Measurements from ENCODE around the gene PITPNC1.
A peak's percentile ranks its signal among the peaks of the same experiment; 100 is the strongest.
"Not testable (repeated sequence)": the region's sequence is repeated elsewhere in the genome, so short reads cannot be mapped to it uniquely, and the experiment has no call there.

The PITPNC1 gene

DNA sequence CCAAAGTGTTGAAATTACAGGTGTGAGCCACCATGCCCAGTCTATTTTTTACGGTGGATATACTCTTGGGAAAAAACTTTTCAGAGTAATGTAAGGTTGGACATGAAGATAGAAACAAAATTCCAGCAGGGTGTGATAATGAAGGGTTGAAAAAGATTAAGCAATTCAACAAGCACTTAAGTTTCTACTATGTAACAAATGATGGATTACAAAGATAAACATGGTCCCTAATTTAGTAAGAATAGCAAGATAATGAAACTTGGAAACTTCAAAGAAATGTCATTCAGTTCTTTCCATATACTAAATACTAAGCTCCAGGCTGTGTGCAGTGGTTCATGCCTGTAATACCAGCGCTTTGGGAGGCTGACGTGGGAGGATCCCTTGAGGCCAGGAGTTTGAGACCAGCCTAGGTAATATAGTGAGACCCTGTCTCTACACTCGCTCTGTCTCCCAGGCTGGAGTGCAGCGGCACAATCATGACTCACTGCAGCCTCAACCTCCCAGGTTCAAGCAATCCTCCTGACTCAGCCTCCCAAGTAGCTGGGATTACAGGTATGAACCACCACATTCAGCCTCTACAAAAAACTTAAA is 41.7 kb upstream of the PITPNC1 start:
- no peak overlapping the region for H4K91ac ChIP-seq (ENCODE audit: low read depth, low read length)
- no peak overlapping the region for H3K4me2 ChIP-seq (ENCODE audit: low read length)
- H3K27me3 ChIP-seq (ENCODE audit: insufficient read depth, low read length): no peaks in the 10 kb centered on the region
- no peak overlapping the region for H3K23ac ChIP-seq (ENCODE audit: low read length)
- peaks cover 0 to 4% of the 10 kb centered on the region in 2 experiments for H3K36me3 ChIP-seq (ENCODE audit: control insufficient read depth in 1 of 2, insufficient read depth in 2 of 2, low read length in 2 of 2)
- H3K27ac ChIP-seq (ENCODE audit: low read depth, low read length): no peak overlapping the region
- peak; percentile 94 to 95 for DNase-seq
- H2BK12ac ChIP-seq (ENCODE audit: low read length): no peak overlapping the region
- H3K4me3 ChIP-seq (ENCODE audit: low read depth, low read length): no peak overlapping the region
- no CpG with 5 or more reads among the region's 5 CpGs for WGBS (ENCODE audit: extremely low coverage, insufficient coverage, insufficient read length)
- no peaks in the 10 kb centered on the region for H3K9me3 ChIP-seq (ENCODE audit: insufficient read depth, low read depth, low read length)
- no peak overlapping the region for H4K8ac ChIP-seq (ENCODE audit: low read depth, low read length)
- H3K79me1 ChIP-seq (ENCODE audit: low read length): no peaks in the 10 kb centered on the region
- H3K14ac ChIP-seq (ENCODE audit: low read length): no peak overlapping the region
- no peak overlapping the region for H2BK5ac ChIP-seq (ENCODE audit: low read depth, low read length, poor library complexity)
- H4K12ac ChIP-seq (ENCODE audit: low read depth, low read length): no peak overlapping the region
- no peaks in the 10 kb centered on the region for H3K4me1 ChIP-seq (ENCODE audit: control insufficient read depth in 1 of 2, insufficient read depth in 2 of 2, low read length in 2 of 2)
- no peaks in the 10 kb centered on the region for H3K79me2 ChIP-seq (ENCODE audit: control insufficient read depth, insufficient read depth, low read length, poor library complexity)
- no peak overlapping the region for H2AK5ac ChIP-seq (ENCODE audit: low read length)
- no peak overlapping the region for H2AFZ ChIP-seq (ENCODE audit: insufficient read depth, low read length, poor library complexity)
- H2BK120ac ChIP-seq (ENCODE audit: insufficient read depth, low read length, poor library complexity): no peak overlapping the region
- no peak overlapping the region for H3K18ac ChIP-seq (ENCODE audit: low read length)
- no peak overlapping the region for H3K4ac ChIP-seq (ENCODE audit: low read depth, low read length)
- H3K9ac ChIP-seq (ENCODE audit: low read length): no peak overlapping the region

DNA sequence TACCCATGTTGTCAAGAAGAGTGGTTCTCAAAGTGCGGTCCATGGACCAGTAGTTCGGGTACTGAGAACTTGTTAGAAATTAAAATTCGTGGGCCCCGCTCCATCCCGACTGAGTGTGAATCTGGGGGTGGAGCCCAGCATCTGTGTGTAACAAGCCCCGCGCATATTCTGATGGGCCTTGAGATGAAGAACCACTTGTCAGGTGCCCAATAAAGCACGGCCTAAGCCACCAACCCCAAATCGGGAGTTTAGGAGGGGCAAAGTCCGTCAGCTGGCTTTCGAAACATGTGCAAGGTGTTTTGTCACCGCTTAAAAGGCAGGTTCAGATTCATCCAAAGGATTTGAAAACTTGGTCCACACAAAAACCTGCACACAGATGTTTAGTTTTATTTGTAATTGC is 40.2 kb upstream of the PITPNC1 start:
- Histone ChIP-seq H3K4ac (ENCODE audit: low read depth, low read length) (no peak overlapping the region), H2BK120ac (ENCODE audit: insufficient read depth, low read length, poor library complexity) (no peak overlapping the region), H3K27ac (ENCODE audit: low read depth, low read length) (no peak overlapping the region), H4K8ac (ENCODE audit: low read depth, low read length) (no peak overlapping the region), H2BK12ac (ENCODE audit: low read length) (no peak overlapping the region), H3K4me3 (ENCODE audit: low read depth, low read length) (no peak overlapping the region), H3K23ac (ENCODE audit: low read length) (no peak overlapping the region), H2BK5ac (ENCODE audit: low read depth, low read length, poor library complexity) (no peak overlapping the region), H3K4me2 (ENCODE audit: low read length) (no peak overlapping the region), H4K91ac (ENCODE audit: low read depth, low read length) (no peak overlapping the region), H3K4me1 (ENCODE audit: control insufficient read depth in 1 of 2, insufficient read depth in 2 of 2, low read length in 2 of 2) (no peaks in the 10 kb centered on the region), H3K27me3 (ENCODE audit: insufficient read depth, low read length) (no peaks in the 10 kb centered on the region), H2AK5ac (ENCODE audit: low read length) (no peak overlapping the region), H3K14ac (ENCODE audit: low read length) (no peak overlapping the region), H3K79me1 (ENCODE audit: low read length) (no peaks in the 10 kb centered on the region), H4K12ac (ENCODE audit: low read depth, low read length) (no peak overlapping the region), H3K9me3 (ENCODE audit: insufficient read depth, low read depth, low read length) (no peaks in the 10 kb centered on the region), H3K9ac (ENCODE audit: low read length) (no peak overlapping the region), H3K18ac (ENCODE audit: low read length) (no peak overlapping the region), H3K79me2 (ENCODE audit: control insufficient read depth, insufficient read depth, low read length, poor library complexity) (no peaks in the 10 kb centered on the region), H2AFZ (ENCODE audit: insufficient read depth, low read length, poor library complexity) (no peak overlapping the region), H3K36me3 (ENCODE audit: control insufficient read depth in 1 of 2, insufficient read depth in 2 of 2, low read length in 2 of 2) (peaks cover 4 to 8% of the 10 kb centered on the region in 2 experiments)
- WGBS (ENCODE audit: extremely low coverage, insufficient coverage, insufficient read length): no CpG with 5 or more reads among the region's 12 CpGs
- DNase-seq: no peak

GRCh38 chr17:67338353-67338752 is 38.7 kb upstream of the PITPNC1 start:
- not testable (repeated sequence) for H3K23ac ChIP-seq (ENCODE audit: low read length); H3K27me3 ChIP-seq (ENCODE audit: insufficient read depth, low read length); H3K4me1 ChIP-seq (ENCODE audit: control insufficient read depth in 1 of 2, insufficient read depth in 2 of 2, low read length in 2 of 2); H3K27ac ChIP-seq (ENCODE audit: low read depth, low read length); H3K79me2 ChIP-seq (ENCODE audit: control insufficient read depth, insufficient read depth, low read length, poor library complexity); H2AFZ ChIP-seq (ENCODE audit: insufficient read depth, low read length, poor library complexity); H2BK5ac ChIP-seq (ENCODE audit: low read depth, low read length, poor library complexity); H3K79me1 ChIP-seq (ENCODE audit: low read length); H3K18ac ChIP-seq (ENCODE audit: low read length); H3K9ac ChIP-seq (ENCODE audit: low read length); DNase-seq; H2BK12ac ChIP-seq (ENCODE audit: low read length); H4K8ac ChIP-seq (ENCODE audit: low read depth, low read length); H4K12ac ChIP-seq (ENCODE audit: low read depth, low read length); H3K14ac ChIP-seq (ENCODE audit: low read length); H2AK5ac ChIP-seq (ENCODE audit: low read length); H3K9me3 ChIP-seq (ENCODE audit: insufficient read depth, low read depth, low read length); H3K4ac ChIP-seq (ENCODE audit: low read depth, low read length); H3K4me3 ChIP-seq (ENCODE audit: low read depth, low read length); H3K4me2 ChIP-seq (ENCODE audit: low read length); H4K91ac ChIP-seq (ENCODE audit: low read depth, low read length); H2BK120ac ChIP-seq (ENCODE audit: insufficient read depth, low read length, poor library complexity)
- H3K36me3 ChIP-seq (ENCODE audit: control insufficient read depth in 1 of 2, insufficient read depth in 2 of 2, low read length in 2 of 2): peaks cover 7 to 13% of the 10 kb centered on the region in 2 experiments
- WGBS (ENCODE audit: extremely low coverage, insufficient coverage, insufficient read length): no CpG with 5 or more reads among the region's 7 CpGs

DNA sequence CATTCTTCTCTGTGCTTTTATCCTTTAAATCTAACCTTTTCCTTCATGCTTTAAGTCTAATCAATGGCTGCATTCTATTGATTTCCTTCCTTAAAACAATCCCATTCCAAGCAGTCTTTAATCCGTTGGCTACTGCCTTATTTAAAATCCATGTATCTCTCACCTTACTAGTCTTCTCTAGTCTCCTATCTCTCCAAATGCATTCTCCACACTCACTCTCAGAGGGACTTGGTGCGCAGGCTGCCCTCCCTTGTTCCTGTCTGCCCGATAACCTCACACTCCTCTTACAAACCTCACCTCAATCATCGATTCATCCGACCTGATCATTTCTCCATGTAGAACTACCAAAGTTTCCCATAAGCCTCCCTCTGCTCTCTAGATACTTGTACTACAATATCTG is 33.8 kb upstream of the PITPNC1 start:
- Histone ChIP-seq H2AK5ac (ENCODE audit: low read length) (no peak overlapping the region), H3K79me1 (ENCODE audit: low read length) (no peaks in the 10 kb centered on the region), H3K27me3 (ENCODE audit: insufficient read depth, low read length) (no peaks in the 10 kb centered on the region), H3K4me2 (ENCODE audit: low read length) (no peak overlapping the region), H3K79me2 (ENCODE audit: control insufficient read depth, insufficient read depth, low read length, poor library complexity) (no peaks in the 10 kb centered on the region), H3K9me3 (ENCODE audit: insufficient read depth, low read depth, low read length) (no peaks in the 10 kb centered on the region), H3K4me3 (ENCODE audit: low read depth, low read length) (no peak overlapping the region), H2BK12ac (ENCODE audit: low read length) (no peak overlapping the region), H3K14ac (ENCODE audit: low read length) (no peak overlapping the region), H3K4me1 (ENCODE audit: control insufficient read depth in 1 of 2, insufficient read depth in 2 of 2, low read length in 2 of 2) (no peaks in the 10 kb centered on the region), H2BK120ac (ENCODE audit: insufficient read depth, low read length, poor library complexity) (no peak overlapping the region), H3K27ac (ENCODE audit: low read depth, low read length) (no peak overlapping the region), H4K91ac (ENCODE audit: low read depth, low read length) (no peak overlapping the region), H2AFZ (ENCODE audit: insufficient read depth, low read length, poor library complexity) (no peak overlapping the region), H3K36me3 (ENCODE audit: control insufficient read depth in 1 of 2, insufficient read depth in 2 of 2, low read length in 2 of 2) (peaks cover 16 to 27% of the 10 kb centered on the region in 2 experiments), H4K8ac (ENCODE audit: low read depth, low read length) (no peak overlapping the region), H4K12ac (ENCODE audit: low read depth, low read length) (no peak overlapping the region), H2BK5ac (ENCODE audit: low read depth, low read length, poor library complexity) (no peak overlapping the region), H3K9ac (ENCODE audit: low read length) (no peak overlapping the region), H3K4ac (ENCODE audit: low read depth, low read length) (no peak overlapping the region), H3K18ac (ENCODE audit: low read length) (no peak overlapping the region), H3K23ac (ENCODE audit: low read length) (no peak overlapping the region)
- DNase-seq: no peak
- 100% methylated on average over 3 of the region's 5 CpGs for WGBS (ENCODE audit: extremely low coverage, insufficient coverage, insufficient read length)
